Measurements from ENCODE around the gene ARHGAP26. TPM values are rescaled to one million over a fixed set of nuclear protein-coding genes. Genes with fewer than 3 reads are reported as not detected.

Gene ARHGAP26
- total RNA-seq, 1 donor from 2014 or later: 14.1 TPM

DNA sequence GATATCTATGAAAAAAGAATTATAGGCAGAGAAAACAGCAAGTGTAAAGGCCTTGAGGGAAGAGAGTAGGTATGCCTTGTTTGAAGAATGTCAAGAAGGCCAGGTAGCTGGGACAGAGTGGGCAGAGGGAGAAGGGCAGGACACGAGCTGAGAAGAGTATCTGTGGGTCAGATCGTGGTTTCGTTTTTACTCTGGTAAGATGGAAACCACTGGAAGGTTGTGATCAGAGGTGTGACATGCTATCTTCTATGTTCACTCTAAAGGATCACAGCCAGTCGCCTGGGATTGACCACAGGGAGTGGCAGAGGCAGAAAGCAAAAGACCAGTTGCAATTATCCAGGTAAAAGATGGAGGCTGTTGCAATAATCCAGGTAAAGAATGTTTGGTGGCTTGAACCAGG, 12.6 kb upstream of the ARHGAP26 start:
- DNase-seq (ENCODE audit: extremely low spot score, unreplicated experiment): no peak
- Mint-ChIP-seq H3K27ac (ENCODE audit: unreplicated experiment) (no peak overlapping the region), H3K4me3 (ENCODE audit: unreplicated experiment) (no peak overlapping the region), H3K4me1 (ENCODE audit: unreplicated experiment) (peaks cover 11% of the 10 kb centered on the region), H3K36me3 (ENCODE audit: unreplicated experiment) (no peaks in the 10 kb centered on the region), H3K27me3 (ENCODE audit: unreplicated experiment) (peaks cover 11% of the 10 kb centered on the region), H3K9me3 (ENCODE audit: unreplicated experiment) (no peaks in the 10 kb centered on the region)
- TF ChIP-seq, protein P1, sequence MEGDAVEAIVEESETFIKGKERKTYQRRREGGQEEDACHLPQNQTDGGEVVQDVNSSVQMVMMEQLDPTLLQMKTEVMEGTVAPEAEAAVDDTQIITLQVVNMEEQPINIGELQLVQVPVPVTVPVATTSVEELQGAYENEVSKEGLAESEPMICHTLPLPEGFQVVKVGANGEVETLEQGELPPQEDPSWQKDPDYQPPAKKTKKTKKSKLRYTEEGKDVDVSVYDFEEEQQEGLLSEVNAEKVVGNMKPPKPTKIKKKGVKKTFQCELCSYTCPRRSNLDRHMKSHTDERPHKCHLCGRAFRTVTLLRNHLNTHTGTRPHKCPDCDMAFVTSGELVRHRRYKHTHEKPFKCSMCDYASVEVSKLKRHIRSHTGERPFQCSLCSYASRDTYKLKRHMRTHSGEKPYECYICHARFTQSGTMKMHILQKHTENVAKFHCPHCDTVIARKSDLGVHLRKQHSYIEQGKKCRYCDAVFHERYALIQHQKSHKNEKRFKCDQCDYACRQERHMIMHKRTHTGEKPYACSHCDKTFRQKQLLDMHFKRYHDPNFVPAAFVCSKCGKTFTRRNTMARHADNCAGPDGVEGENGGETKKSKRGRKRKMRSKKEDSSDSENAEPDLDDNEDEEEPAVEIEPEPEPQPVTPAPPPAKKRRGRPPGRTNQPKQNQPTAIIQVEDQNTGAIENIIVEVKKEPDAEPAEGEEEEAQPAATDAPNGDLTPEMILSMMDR (IDR thresholded peaks at IDR 0.05): no peak

DNA sequence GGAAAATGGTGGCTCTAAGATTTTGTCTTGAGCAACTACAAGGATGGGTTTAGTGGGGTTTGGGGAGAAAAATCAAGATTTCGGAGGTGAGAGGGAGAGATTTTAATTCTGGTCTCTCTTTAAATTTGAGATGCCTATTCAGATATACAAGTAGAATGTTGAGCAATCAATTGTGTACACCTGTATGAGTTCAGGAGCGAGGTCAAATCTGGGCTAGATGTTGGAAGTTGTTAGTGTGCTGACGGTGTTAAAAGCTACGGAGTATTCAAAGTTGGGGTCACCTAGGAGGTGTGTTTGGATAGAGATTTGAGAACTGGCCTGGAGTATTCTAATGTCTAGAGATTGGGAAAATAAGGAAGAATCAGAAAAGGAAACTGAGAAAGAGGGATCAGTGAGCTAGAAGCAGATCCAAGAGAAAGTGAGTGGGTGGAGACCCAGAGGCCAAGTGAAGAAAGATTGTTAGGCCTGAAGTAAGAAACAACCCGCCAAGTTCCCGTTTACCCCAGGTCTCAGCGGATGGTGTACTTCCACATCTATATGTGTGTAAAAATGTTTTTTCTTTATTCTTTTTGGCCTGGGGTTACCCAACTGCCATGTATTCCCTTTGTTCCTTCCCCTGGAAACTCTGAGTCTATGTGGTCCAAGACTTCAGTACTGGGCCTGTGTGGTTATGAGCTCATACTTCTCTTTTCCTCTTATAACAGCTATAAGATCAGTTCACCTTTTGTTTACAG, 11.9 kb upstream of the ARHGAP26 start:
- H3K27me3 Mint-ChIP-seq (ENCODE audit: unreplicated experiment): peaks cover 11% of the 10 kb centered on the region
- TF ChIP-seq, protein P1 (IDR thresholded peaks at IDR 0.05): no peak
- no peaks in the 10 kb centered on the region for H3K9me3 Mint-ChIP-seq (ENCODE audit: unreplicated experiment)
- no peak for DNase-seq (ENCODE audit: extremely low spot score, unreplicated experiment)
- H3K4me3 Mint-ChIP-seq (ENCODE audit: unreplicated experiment): no peak overlapping the region
- peaks cover 5% of the 10 kb centered on the region for H3K4me1 Mint-ChIP-seq (ENCODE audit: unreplicated experiment)
- H3K36me3 Mint-ChIP-seq (ENCODE audit: unreplicated experiment): no peaks in the 10 kb centered on the region
- H3K27ac Mint-ChIP-seq (ENCODE audit: unreplicated experiment): no peak overlapping the region

DNA sequence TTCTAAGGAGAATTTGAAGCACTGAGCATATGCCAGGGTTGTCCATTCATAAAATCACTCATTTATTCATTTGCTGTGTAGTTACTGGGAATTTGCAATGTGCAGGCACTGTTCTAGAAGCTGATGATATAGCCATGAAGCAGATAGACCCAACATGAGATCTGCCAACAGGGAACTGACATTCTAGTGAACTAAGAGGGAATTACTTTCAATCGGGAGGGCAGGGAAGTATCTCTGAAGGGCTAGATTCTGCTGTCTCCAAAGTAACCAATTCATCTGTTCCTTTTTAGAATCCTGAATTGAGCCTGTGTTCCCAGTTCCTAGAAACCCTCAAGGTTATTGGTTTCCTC, 11.4 kb upstream of the ARHGAP26 start:
- Mint-ChIP-seq H3K9me3 (ENCODE audit: unreplicated experiment) (no peaks in the 10 kb centered on the region), H3K4me3 (ENCODE audit: unreplicated experiment) (no peak overlapping the region), H3K4me1 (ENCODE audit: unreplicated experiment) (no peaks in the 10 kb centered on the region), H3K36me3 (ENCODE audit: unreplicated experiment) (no peaks in the 10 kb centered on the region), H3K27ac (ENCODE audit: unreplicated experiment) (no peak overlapping the region), H3K27me3 (ENCODE audit: unreplicated experiment) (peaks cover 11% of the 10 kb centered on the region)
- DNase-seq (ENCODE audit: extremely low spot score, unreplicated experiment): no peak
- TF ChIP-seq, protein P1 (IDR thresholded peaks at IDR 0.05): no peak

DNA sequence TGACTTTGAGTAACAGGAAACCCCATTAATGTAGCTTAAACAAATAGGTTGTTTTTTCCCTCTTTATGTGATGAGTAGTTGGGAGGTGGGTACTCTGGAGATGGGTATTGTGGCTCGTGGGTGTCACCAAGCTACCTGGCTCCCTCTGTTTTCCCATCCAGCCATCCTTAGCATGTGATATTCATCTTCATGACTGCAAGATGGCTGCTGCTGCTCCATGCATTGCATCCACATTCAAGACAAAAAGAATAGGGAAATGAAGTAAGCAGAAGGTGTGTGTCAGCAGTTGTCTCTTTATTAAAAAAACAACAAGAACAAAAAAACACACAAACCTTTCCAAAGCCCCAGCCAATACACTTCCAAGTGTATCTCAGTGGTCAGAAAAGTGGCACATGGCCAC, 6.5 kb upstream of the ARHGAP26 start:
- H3K4me1 Mint-ChIP-seq (ENCODE audit: unreplicated experiment): no peaks in the 10 kb centered on the region
- TF ChIP-seq, protein P1 (IDR thresholded peaks at IDR 0.05): no peak
- H3K36me3 Mint-ChIP-seq (ENCODE audit: unreplicated experiment): no peaks in the 10 kb centered on the region
- DNase-seq (ENCODE audit: extremely low spot score, unreplicated experiment): no peak
- H3K27me3 Mint-ChIP-seq (ENCODE audit: unreplicated experiment): peaks cover 5% of the 10 kb centered on the region
- H3K9me3 Mint-ChIP-seq (ENCODE audit: unreplicated experiment): no peaks in the 10 kb centered on the region
- H3K4me3 Mint-ChIP-seq (ENCODE audit: unreplicated experiment): no peak overlapping the region
- H3K27ac Mint-ChIP-seq (ENCODE audit: unreplicated experiment): no peak overlapping the region

DNA sequence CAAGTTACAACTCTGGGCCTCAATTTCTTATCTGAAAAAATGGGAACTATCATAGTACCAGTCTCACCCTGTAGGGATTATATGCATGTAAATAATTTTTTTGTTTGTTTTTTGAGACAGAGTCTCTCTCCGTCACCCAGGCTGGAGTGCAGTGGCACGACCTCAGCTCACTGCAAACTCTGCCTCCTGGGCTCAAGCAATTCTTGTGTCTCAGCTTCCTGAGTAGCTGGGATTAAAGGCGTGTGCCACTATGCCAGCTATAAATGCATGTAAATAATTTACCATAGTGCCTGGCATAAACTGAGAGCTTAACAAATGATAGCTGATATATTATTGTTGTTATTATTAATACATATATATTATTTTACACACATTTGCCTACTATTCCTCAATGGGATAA, 3.0 kb upstream of the ARHGAP26 start:
- TF ChIP-seq, protein P1 (IDR thresholded peaks at IDR 0.05): no peak
- DNase-seq (ENCODE audit: extremely low spot score, unreplicated experiment): no peak
- Mint-ChIP-seq H3K4me1 (ENCODE audit: unreplicated experiment) (peaks cover 19% of the 10 kb centered on the region), H3K36me3 (ENCODE audit: unreplicated experiment) (no peaks in the 10 kb centered on the region), H3K4me3 (ENCODE audit: unreplicated experiment) (no peak overlapping the region), H3K27me3 (ENCODE audit: unreplicated experiment) (peaks cover 3% of the 10 kb centered on the region), H3K27ac (ENCODE audit: unreplicated experiment) (no peak overlapping the region), H3K9me3 (ENCODE audit: unreplicated experiment) (no peaks in the 10 kb centered on the region)

Data from osteocyte (in vitro differentiated cells).